Measurements from ENCODE around the gene CNTNAP2.

DNA sequence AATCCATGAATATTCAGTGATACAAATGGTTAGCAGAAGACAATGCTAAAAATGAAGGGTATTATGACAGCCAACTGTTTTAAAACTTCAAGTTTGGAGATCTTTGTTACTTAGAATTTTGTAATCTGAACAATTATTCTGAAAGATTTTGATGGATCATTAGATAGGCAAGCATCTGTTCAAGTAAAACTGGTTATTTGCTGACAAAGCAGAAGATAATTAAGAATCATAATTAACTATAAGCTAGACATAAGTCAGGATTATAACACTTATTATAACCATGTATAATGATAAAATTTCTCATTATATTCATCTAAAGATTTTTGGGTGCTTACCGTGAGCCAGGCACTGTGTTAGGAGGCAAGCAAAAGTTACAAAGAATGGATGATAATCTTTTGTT is 1145.1 kb downstream of the CNTNAP2 start:
- TF ChIP-seq, protein P1, sequence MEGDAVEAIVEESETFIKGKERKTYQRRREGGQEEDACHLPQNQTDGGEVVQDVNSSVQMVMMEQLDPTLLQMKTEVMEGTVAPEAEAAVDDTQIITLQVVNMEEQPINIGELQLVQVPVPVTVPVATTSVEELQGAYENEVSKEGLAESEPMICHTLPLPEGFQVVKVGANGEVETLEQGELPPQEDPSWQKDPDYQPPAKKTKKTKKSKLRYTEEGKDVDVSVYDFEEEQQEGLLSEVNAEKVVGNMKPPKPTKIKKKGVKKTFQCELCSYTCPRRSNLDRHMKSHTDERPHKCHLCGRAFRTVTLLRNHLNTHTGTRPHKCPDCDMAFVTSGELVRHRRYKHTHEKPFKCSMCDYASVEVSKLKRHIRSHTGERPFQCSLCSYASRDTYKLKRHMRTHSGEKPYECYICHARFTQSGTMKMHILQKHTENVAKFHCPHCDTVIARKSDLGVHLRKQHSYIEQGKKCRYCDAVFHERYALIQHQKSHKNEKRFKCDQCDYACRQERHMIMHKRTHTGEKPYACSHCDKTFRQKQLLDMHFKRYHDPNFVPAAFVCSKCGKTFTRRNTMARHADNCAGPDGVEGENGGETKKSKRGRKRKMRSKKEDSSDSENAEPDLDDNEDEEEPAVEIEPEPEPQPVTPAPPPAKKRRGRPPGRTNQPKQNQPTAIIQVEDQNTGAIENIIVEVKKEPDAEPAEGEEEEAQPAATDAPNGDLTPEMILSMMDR (conservative IDR thresholded peaks at IDR 0.05; ENCODE audit: low read depth, low read length), result no peak
- TF ChIP-seq EZH2 (IDR thresholded peaks at IDR 0.05; ENCODE audit: borderline replicate concordance, low read depth, low read length, poor library complexity, severe bottlenecking), result no peak
